GM12874 (cell line): ENCODE results near the gene ZNF573.

Experiments
- CTCF ChIP-seq: IDR thresholded peaks from 2 replicates; pipeline ENCODE4 v1.5.1; 2011; ENCODE audit warnings: low read depth, mild to moderate bottlenecking, control low read depth, low read length, moderate library complexity; ENCODE audit not compliant: insufficient read depth

The ZNF573 gene

GRCh38 chr19:37779127-37780005, at the start of gene ZNF573:
Gene ZNF573 (minus strand): TSS chr19:37779586. CDS start chr19:37773729, 5,857 bp downstream.
- peak; percentile 11; the same call in 1 of the 2 replicates for TF ChIP-seq CTCF

DNA sequence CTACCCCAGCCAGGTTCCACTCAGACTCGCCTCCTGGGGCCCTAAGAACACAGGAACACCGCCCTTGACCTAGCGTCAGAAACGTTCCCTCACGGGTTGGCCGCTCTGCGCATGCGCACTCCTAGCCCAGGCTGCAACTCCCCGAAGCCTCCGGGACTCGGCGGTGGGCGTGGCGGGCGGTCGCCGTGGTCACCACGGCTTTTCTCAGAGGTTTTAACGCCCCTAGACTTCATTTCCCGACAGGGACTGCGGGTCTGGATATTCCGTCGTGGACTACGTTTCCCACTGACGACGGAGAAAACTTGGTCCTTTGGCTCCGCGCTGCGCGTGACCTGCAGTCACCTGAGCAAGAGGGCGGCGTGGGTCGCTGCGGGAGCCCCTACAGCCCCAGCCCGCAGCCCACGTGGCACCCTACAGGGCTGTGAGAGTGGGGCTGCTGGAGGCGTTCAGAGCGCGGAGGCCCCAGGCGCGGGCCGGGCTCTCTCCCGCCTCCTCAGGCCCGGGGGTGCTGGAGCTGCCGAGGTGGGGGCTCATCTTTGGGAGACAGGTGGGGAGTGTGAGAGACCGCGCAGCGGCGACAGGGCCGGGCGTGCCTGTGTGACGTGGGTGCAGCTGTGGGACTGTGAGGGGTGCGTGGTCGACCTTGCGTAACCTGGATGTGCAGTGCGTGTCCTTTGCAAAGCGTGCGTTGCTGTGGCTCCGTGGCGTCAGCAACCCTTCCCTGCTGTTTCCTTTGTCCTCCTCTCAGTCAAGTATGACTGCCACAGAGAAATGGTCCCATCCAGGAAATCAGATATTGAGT, 38.0 kb upstream of the ZNF573 start:
- no peak for TF ChIP-seq CTCF

DNA sequence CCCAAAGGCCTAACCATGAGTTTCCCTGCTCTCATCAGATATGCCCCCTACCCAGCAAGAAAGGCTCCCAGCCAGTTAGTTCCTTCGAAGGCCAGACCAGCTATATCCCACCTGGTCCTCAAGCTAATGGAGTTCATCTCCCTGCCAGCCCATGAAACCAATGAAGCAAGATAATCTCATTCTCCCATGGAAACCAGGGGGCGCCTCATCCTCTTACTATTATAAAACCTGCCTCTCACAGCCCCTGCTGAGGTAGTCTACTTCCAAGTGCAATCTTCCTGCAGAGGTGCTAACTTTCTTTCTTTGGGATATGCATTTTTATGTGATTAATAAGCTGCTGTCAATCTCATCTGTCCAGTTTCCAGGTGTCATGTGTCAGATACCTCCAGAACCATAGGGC, 34.0 kb upstream of the ZNF573 start:
- no peak for TF ChIP-seq CTCF

- no peak for TF ChIP-seq CTCF
Observed at GRCh38 chr19:37809366-37809765, 30.0 kb upstream of the ZNF573 start.

DNA sequence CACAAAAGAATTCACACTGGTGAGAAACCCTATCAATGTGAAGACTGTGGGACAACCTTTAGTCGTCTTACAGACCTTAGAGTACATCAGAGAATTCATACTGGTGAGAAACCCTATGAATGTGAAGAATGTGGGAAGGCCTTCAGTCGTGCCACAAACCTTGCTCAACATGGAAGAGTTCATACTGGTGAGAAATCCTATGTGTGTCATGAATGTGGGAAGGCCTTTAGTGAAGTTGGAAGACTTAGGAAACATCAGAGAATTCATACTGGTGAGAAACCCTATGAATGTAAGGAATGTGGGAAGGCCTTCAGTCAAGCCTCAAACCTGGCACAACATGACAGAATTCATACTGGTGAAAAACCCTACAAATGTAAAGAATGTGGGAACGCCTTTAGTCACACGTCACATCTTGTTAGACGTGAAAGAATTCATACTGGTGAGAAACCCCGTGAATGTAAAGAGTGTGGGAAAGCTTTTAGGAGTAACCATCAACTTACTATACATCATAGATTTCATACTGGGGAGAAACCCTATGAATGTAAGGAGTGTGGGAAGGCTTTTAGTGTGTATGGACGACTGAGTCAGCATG, 24.0 kb upstream of the ZNF573 start:
- TF ChIP-seq CTCF = no peak

- TF ChIP-seq CTCF = no peak
Observed at GRCh38 chr19:37790244-37790925, 11.0 kb upstream of the ZNF573 start.
